HG02943 (cell line): ENCODE measurements around the gene CBLC.

ENCODE experiments used
- ATAC-seq: cut with Tn5 transposase; IDR thresholded peaks from one replicate; pipeline ENCODE4 v1.9.1; 2021; ENCODE audit warnings: mild to moderate bottlenecking, low read depth, moderate library complexity; ENCODE audit not compliant: unreplicated experiment

The CBLC gene

GRCh38 chr19:44777715-44778347 lies at the start of gene CBLC:
Gene CBLC (plus strand): TSS chr19:44777890. CDS start chr19:44777932, 42 bp downstream.
- no peak for ATAC-seq

DNA sequence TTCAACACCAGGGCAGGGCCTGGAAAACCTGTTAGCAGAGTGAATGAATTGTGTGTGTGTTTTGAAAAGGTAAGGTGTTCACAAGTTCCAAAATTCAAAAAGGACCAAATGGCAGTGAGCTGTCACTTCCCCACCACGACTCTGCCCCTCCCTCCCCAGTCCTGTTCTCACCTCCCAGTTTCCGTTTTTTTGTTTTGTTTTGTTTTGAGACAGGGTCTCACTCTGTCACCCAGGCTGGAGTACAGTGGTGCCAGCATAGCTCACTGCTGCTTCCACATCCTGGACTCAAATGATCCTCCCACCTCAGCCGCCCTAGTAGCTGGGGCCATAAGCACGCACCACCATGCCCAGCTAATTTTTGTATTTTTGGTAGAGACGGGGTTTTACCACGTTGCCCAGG lies 49.5 kb upstream of the CBLC start:
- no peak for ATAC-seq

- ATAC-seq: no peak
Measured at GRCh38 chr19:44729516-44730033, 48.1 kb upstream of the CBLC start.

DNA sequence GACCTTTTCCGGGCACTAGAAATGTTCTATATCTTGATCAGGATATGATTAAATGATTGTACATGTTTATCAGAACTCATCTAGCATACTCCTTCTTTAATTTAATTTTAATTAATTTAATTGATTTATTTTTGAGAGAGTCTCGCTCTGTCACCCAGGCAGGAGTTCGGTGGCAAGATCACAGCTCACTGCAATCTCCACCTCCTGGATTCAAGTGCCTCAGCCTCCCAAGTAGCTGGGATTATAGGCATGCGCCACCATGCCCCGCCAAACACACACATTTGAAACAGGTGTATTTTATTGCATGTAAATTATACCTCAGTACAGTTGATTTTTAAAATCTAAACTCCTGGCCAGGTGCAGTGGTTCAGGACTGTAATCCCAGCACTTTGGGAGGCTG lies 46.6 kb upstream of the CBLC start:
- no peak for ATAC-seq

DNA sequence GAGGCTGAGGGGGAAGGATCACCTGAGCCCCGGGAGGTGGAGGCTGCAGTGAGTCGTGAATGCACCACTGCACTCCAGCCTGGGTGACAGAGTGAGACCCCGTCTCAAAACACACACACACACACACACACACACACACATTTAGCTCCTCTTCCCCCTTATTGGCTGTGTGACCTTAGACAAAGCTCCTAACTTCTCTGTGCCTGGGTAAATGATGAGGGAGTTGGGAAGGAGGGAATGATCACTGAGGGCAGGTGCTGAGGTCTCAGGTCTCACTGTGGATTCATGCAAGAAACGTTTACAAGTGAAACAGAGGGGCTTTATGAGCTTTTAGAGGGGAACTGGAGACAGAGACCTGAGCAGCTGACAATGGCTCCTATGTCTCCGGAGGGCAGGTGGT lies 46.1 kb upstream of the CBLC start:
- ATAC-seq: no peak

GRCh38 chr19:44732235-44733014 lies 45.3 kb upstream of the CBLC start:
- no peak for ATAC-seq

- ATAC-seq: no peak
Measured at GRCh38 chr19:44734357-44734756, 43.3 kb upstream of the CBLC start.

- ATAC-seq: no peak
Measured at GRCh38 chr19:44735011-44735410, 42.7 kb upstream of the CBLC start.

DNA sequence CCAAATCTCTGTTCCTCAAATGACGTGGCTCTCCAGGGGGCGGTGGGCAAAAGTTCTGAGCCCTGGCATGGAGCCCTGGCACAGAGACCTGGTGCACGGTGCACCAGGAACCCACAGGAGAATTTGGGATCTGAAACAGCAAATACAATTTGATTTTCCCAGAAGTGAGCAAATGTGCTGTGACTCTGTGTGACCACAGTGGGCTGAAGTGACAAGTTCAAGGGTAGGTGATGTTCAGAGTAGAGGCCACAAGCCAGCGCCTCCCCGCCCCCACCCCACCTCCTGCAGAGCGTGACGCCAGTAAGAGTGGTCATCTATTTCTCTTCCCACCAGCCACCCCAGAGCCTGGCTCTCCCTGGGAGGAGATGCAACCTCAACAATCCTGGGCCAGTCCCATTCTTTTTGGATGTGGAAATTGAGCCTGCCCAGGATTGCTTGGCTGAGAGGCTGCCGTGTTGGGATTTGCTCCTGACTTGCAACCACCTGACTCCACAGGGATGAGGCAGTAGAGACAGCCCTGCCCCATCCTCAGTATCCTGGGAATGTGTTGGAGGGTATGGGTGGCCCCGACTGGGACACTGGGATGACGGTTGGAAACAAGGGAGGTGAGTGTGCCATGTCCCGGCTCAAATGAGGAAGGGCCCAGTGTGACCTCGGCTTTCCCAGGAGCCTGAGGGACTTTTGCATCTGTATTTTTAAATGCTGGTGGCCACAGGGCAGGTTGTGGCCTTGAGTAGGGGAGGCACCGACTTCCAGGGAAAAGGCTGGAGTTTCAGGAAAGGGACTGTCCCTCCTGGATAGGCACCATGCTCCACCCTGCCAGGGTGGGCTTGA lies 40.2 kb upstream of the CBLC start:
- no peak for ATAC-seq

- ATAC-seq: no peak
Measured at GRCh38 chr19:44738136-44738535, 39.6 kb upstream of the CBLC start.

DNA sequence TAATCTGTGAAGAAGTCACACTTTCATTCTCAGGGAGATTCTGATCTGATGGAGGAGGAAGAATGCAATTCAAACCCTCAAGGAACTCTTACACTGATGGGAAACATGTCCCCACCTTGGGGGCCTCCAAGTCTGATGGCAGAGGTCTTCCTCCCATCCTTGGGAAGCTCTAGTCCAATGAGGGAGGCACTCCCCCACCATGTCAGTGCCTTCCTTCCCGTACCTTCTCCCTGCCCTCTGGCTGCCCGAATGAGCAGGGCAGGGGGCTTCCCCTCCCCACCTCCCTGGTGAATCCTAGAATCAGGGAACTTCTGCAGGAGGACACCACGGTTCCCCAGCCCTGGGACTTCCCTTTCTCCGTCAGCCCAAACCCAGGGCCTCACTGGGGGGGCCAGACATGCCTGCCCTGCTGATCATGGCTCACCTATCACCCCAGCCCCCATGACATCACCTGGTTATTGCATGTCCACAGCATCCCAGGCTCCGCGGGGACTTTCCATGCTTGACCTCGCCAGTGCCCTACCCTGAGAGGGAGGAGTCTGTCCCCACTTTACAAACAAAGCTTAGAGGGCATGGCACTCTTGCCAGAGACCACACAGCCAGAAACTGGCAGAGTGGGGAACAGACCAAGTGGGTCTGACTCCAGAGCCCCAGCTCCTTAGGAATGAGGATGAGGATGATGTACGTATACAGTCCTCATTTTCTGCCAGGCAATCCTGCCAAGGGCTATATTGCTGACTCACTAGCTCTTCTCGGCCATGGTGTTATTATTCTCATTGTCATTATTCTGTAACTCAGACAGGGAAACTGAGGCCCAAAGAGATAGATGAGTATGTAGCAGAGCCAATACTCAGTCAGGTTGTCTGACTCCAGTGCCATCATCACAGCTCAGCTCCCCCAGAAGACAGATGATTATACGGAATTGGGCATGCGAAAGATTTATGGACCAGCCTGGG lies 38.8 kb upstream of the CBLC start:
- ATAC-seq: no peak

GRCh38 chr19:44740351-44740824 lies 37.3 kb upstream of the CBLC start:
- no peak for ATAC-seq

- no peak for ATAC-seq
Measured at GRCh38 chr19:44741258-44741731, 36.4 kb upstream of the CBLC start.

GRCh38 chr19:44741841-44742329 lies 35.8 kb upstream of the CBLC start:
- no peak for ATAC-seq

DNA sequence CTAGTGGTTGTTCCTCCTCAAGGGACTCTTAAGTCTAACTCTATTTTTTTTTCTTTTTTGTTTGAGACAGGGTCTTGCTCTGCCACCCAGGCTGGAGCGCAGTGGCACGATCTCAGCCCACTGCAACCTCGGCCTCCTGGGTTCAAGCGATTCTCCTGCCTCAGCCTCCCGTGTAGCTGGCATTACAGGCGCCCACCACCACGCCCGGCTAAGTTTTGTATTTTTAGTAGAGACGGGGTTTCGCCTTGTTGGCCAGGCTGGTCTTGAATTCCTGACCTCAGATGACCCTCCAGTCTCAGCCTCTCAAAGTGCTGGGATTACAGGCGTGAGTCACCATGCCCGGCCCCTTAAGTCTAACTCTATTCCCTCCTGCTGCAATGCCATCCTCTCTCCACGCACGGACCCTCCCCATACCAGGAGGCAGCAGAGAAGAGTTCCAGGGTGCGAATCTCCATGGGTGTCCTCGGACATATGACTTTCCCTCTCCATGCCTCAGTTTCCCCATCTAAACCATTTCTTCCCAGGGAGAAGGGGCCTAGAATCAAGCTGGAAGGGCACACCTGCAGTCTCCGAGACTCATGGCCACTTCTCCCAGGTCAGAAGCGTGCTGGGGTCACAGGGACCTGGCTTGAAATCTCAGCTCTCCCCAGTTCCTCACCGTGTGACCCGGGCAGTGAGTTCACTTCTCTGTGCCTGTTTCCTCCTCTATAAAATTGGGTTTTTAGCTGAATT lies 35.2 kb upstream of the CBLC start:
- ATAC-seq: no peak

GRCh38 chr19:44744871-44745332 lies 32.8 kb upstream of the CBLC start:
- ATAC-seq: no peak

- ATAC-seq: no peak
Measured at GRCh38 chr19:44745341-44745831, 32.3 kb upstream of the CBLC start.

- ATAC-seq: no peak
Measured at GRCh38 chr19:44745887-44746600, 31.6 kb upstream of the CBLC start.
